DND-41 (cell line): Measurements from ENCODE around the gene XPR1.

Experiments
- ATAC-seq: fragments of 200-7000 bp; cut with Tn5 transposase; 3 replicates; pipeline ENCODE4 v1.9.1; 2021; ENCODE audit warnings: low read depth; ENCODE audit not compliant: insufficient read depth
- DNase-seq: peaks from one replicate; pipeline ENCODE4 v3.0.0-alpha.2; 2020
- H2AFZ ChIP-seq: 2 replicates; pipeline ENCODE4 v1.6.0; 2012; ENCODE audit warnings: low read depth, low read length
- H3K27ac ChIP-seq: 2 replicates; pipeline ENCODE4 v1.5.1; 2012; ENCODE audit warnings: low read length, inconsistent platforms
- H3K27me3 ChIP-seq: fragments of 200-600 bp; sonication (generic); 2 replicates; pipeline ENCODE4 v1.6.0; 2012; ENCODE audit warnings: low read length, mild to moderate bottlenecking, inconsistent platforms; ENCODE audit not compliant: insufficient read depth, poor library complexity
- H3K36me3 ChIP-seq: 2 replicates; pipeline ENCODE4 v1.5.1; 2012; ENCODE audit warnings: low read length, inconsistent platforms; ENCODE audit not compliant: insufficient read depth
- H3K4me1 ChIP-seq: 2 replicates; pipeline ENCODE4 v1.5.1; 2012; ENCODE audit warnings: mild to moderate bottlenecking, low read length; ENCODE audit not compliant: insufficient read depth
- H3K4me2 ChIP-seq: 2 replicates; pipeline ENCODE4 v1.6.0; 2012; ENCODE audit warnings: mild to moderate bottlenecking, moderate library complexity, low read length, inconsistent platforms; ENCODE audit not compliant: insufficient read depth
- H3K4me3 ChIP-seq, 2 experiments: fragments of 200-600 bp in 1 of 2; shearing (Covaris generic) in 1 of 2; 2 replicates each; pipeline ENCODE4 v1.5.1; 2012 to 2016; ENCODE audit warnings: inconsistent platforms in 2 of 2, low read length in 2 of 2, mild to moderate bottlenecking in 2 of 2, low read depth in 1 of 2, moderate library complexity in 1 of 2
- H3K79me2 ChIP-seq: 2 replicates; pipeline ENCODE4 v1.6.0; 2012; ENCODE audit warnings: low read length, inconsistent platforms; ENCODE audit not compliant: insufficient read depth
- H3K9ac ChIP-seq: 2 replicates; pipeline ENCODE4 v1.6.0; 2012; ENCODE audit warnings: low read depth, mild to moderate bottlenecking, inconsistent platforms, low read length, moderate library complexity
- H3K9me3 ChIP-seq: 2 replicates; pipeline ENCODE4 v1.5.1; 2012; ENCODE audit warnings: low read length, moderate library complexity, mild to moderate bottlenecking, inconsistent platforms; ENCODE audit not compliant: insufficient read depth, severe bottlenecking
- H4K20me1 ChIP-seq: 2 replicates; pipeline ENCODE4 v1.6.0; 2012; ENCODE audit warnings: low read length; ENCODE audit not compliant: insufficient read depth
- EZH2 ChIP-seq: IDR thresholded peaks from 3 replicates; pipeline ENCODE4 v1.6.1; 2012; ENCODE audit warnings: borderline replicate concordance, low read depth, mild to moderate bottlenecking, moderate library complexity, low read length, inconsistent platforms; ENCODE audit not compliant: severe bottlenecking
- TF ChIP-seq, protein P1 (sequence below): IDR thresholded peaks from 2 replicates; pipeline ENCODE4 v1.5.1; 2012; ENCODE audit warnings: borderline replicate concordance, low read length, moderate library complexity, mild to moderate bottlenecking; ENCODE audit not compliant: poor library complexity, severe bottlenecking; ENCODE audit errors: extremely low read depth

XPR1 gene

DNA sequence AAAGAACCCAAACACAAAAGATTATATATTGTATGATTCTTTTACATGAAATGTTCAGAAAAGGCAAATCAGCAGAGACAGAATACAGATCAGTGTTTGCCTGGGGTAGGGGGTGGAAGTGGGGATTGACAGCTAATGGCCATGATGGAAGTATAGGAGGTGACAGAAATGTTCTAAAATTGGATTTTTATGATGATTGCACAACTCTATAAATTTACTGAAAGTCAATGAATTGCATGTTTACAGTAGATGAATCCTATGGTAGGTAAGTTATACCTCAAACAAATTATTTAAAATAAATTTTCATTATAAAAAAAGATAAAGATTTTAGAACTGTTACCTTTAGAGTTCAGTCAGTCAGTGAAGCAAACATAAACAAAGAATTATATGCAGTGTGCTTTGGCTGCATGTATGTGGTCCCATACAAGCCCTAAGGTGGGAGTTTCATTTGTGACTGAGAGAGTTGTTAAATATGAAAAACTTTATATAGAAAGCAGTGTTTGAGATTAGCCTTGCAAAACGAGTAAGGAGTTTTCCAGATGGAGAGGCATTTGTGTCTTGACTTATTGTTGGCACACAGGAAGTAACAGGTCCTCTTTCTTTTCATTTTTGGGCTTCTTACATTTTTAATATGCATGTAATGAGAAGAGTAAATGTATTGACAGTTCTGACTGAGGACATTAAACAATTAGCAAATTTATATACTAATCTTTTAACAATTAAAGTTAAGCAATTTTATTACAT is 165.2 kb downstream of the XPR1 start:
- no peak overlapping the region for H3K4me2 ChIP-seq

DNA sequence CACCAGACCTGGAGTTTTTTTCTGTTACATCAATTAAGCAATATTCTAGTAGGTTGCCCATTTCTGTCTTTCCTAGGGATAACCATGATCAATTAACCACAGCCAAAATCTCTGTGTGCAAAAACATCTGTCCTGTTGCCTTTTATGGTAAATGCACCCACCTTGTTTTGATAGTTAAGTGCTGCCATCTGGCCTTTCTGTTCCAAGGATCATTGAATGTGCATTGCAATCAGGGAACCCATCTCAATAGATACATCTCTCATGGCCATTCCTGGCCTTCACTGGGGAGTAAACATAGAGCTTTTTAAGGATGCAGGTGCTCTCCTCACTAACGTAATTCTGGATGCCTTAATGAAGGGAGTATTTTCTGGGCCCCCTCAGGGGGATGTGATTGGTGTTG is 169.1 kb downstream of the XPR1 start:
- no peak for ATAC-seq
- TF ChIP-seq, protein P1, sequence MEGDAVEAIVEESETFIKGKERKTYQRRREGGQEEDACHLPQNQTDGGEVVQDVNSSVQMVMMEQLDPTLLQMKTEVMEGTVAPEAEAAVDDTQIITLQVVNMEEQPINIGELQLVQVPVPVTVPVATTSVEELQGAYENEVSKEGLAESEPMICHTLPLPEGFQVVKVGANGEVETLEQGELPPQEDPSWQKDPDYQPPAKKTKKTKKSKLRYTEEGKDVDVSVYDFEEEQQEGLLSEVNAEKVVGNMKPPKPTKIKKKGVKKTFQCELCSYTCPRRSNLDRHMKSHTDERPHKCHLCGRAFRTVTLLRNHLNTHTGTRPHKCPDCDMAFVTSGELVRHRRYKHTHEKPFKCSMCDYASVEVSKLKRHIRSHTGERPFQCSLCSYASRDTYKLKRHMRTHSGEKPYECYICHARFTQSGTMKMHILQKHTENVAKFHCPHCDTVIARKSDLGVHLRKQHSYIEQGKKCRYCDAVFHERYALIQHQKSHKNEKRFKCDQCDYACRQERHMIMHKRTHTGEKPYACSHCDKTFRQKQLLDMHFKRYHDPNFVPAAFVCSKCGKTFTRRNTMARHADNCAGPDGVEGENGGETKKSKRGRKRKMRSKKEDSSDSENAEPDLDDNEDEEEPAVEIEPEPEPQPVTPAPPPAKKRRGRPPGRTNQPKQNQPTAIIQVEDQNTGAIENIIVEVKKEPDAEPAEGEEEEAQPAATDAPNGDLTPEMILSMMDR = no peak
- no peak for TF ChIP-seq EZH2
- Histone ChIP-seq H3K9ac (no peak overlapping the region), H2AFZ (no peak overlapping the region), H3K4me2 (no peak overlapping the region), H4K20me1 (no peaks in the 10 kb centered on the region), H3K36me3 (0 out of 2 replicates have a peak, but pooled peaks cover 2% of the 10 kb centered on the region), H3K9me3 (no peaks in the 10 kb centered on the region), H3K79me2 (no peaks in the 10 kb centered on the region), H3K27me3 (no peaks in the 10 kb centered on the region), H3K27ac (no peak overlapping the region), H3K4me3 (no peak overlapping the region), H3K4me1 (no peaks in the 10 kb centered on the region)
- DNase-seq = no peak

More for the DNA sequence above, 165.2 kb downstream of the XPR1 start:
- ATAC-seq = no peak
- Histone ChIP-seq H3K4me1 (no peaks in the 10 kb centered on the region), H3K27me3 (no peaks in the 10 kb centered on the region), H3K9me3 (no peaks in the 10 kb centered on the region), H3K4me3 (no peak overlapping the region), H4K20me1 (no peaks in the 10 kb centered on the region), H3K79me2 (no peaks in the 10 kb centered on the region), H3K27ac (no peak overlapping the region), H2AFZ (no peak overlapping the region), H3K36me3 (no peaks in the 10 kb centered on the region), H3K9ac (no peak overlapping the region)
- DNase-seq = no peak
- TF ChIP-seq, protein P1 = no peak
- TF ChIP-seq EZH2 = no peak

DNA sequence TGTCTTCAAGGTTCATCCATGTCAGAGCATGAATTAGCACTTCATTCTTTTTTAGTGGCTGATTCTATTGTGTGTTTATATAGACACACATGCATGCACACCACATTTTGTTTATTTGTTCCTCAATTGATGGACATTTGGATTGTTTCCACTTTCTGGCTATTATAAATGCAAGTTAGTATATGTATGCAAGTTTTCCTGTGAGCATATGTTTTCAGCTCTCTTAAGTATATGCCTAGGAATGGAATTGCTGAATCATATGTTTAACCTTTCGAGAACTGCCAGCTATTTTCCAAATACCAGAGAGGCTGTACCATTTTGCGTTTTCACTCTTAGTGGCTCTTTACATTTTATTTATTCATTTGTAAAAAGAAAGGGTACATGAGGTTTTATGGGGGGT is 171.0 kb downstream of the XPR1 start:
- TF ChIP-seq EZH2 = no peak
- TF ChIP-seq, protein P1 = no peak
- no peak overlapping the region for H3K4me2 ChIP-seq
- H2AFZ ChIP-seq = no peak overlapping the region
- H3K27ac ChIP-seq = no peak overlapping the region
- no peaks in the 10 kb centered on the region for H3K9me3 ChIP-seq
- DNase-seq (no peak), ATAC-seq (no peak)
- no peaks in the 10 kb centered on the region for H4K20me1 ChIP-seq
- no peaks in the 10 kb centered on the region for H3K79me2 ChIP-seq
- H3K27me3 ChIP-seq = no peaks in the 10 kb centered on the region
- H3K9ac ChIP-seq = no peak overlapping the region
- H3K36me3 ChIP-seq = peaks cover 7% of the 10 kb centered on the region; the same call in 1 of the 2 replicates
- H3K4me3 ChIP-seq = no peak overlapping the region
- H3K4me1 ChIP-seq = no peaks in the 10 kb centered on the region
